ENCODE measurements around the gene ZNF142. TPM values are rescaled to one million over a fixed set of nuclear protein-coding genes. Genes with fewer than 3 reads are reported as not detected.

Gene ZNF142
- total and polyA plus RNA-seq, 2 of the 8 experiments (the other 6 are each of a cell fraction or from before 2014, with no cell fraction given), result 9.4 to 32.5 TPM

GRCh38 chr2:218658671-218659257, 659 bp downstream of the ZNF142 start:
- peaks cover 0 to 7% of the 10 kb centered on the region in 2 experiments; a peak in 1 of 4 replicates for H3K79me2 ChIP-seq (ENCODE audit: control insufficient read depth in 1 of 2, insufficient read depth in 2 of 2, low read length in 2 of 2)
- H3K36me3 ChIP-seq (ENCODE audit: control insufficient read depth in 2 of 4, insufficient read depth in 4 of 4, low read length in 3 of 4), result peaks cover 13 to 45% (median 27%) of the 10 kb centered on the region in 4 experiments
- DNase-seq (ENCODE audit: low read depth in 1 of 2, low spot score in 2 of 2) (peak in 1 of 2 experiments; percentile 72), FAIRE-seq (no peak)
- no peak overlapping the region for H3K18ac ChIP-seq (ENCODE audit: extremely low read depth, low read length)
- peak overlapping the region; percentile 52; the same call in 1 of the 2 replicates for H2BK5ac ChIP-seq (ENCODE audit: low read depth, low read length)
- ChIA-PET CTCF (ENCODE audit: partially characterized antibody) (interaction anchor here (0.5 to 5.3 kb wide), 22 partner anchors 11 to 500 kb away, joined by 3 to 48 read pairs (median 3); partner anchors contain the start of genes RNF25, STK36 and TTLL4), POLR2A (ENCODE audit: partially characterized antibody) (interaction anchor here (0.7 to 6.6 kb wide), 23 partner anchors 8 to 548 kb away, joined by 3 to 95 read pairs (median 5); partner anchors contain the start of genes RNF25, STK36, TTLL4 and USP37)
- no peak overlapping the region for H2BK120ac ChIP-seq (replicated peaks; ENCODE audit: low read depth, low read length)
- H2BK20ac ChIP-seq (ENCODE audit: low read length), result no peak overlapping the region
- peaks cover 0 to 5% (median under 1%) of the 10 kb centered on the region in 4 experiments; a peak in 2 of 7 replicates for H3K4me1 ChIP-seq (replicated peaks in 1 of 4; ENCODE audit: control insufficient read depth in 3 of 4, insufficient read depth in 4 of 4, low read length in 3 of 4)
- H2AFZ ChIP-seq (ENCODE audit: low read length), result peak overlapping the region; percentile 47; the same call in 1 of the 2 replicates
- no peaks in the 10 kb centered on the region for H3K9me3 ChIP-seq (ENCODE audit: insufficient read depth in 2 of 2, low read depth in 1 of 2, low read length in 1 of 2)
- WGBS, 2 experiments (ENCODE audit: extremely low coverage in 1 of 2, insufficient coverage in 1 of 2, insufficient read length in 1 of 2, insufficient replicate concordance in 2 of 2, low coverage in 1 of 2, low lambda C conversion rate in 2 of 2, missing lambda C conversion rate in 1 of 2), result 5% methylated on average over 27 of the region's 27 CpGs; no CpG with 5 or more reads in 1 of the 2 experiments
- peak overlapping the region; percentile 75 to 88 (median 77) for H3K9ac ChIP-seq (replicated peaks in 1 of 4; ENCODE audit: extremely low read depth in 1 of 4, low read depth in 3 of 4, low read length in 3 of 4)
- H3K56ac ChIP-seq (replicated peaks; ENCODE audit: insufficient read length, low read depth, low read length), result peak overlapping the region; percentile 9
- no peaks in the 10 kb centered on the region for H3K27me3 ChIP-seq (replicated peaks in 1 of 4; ENCODE audit: control insufficient read depth in 3 of 4, extremely low read depth in 1 of 4, insufficient read depth in 3 of 4, low read length in 3 of 4)
- 0 out of 2 replicates have a peak overlapping the region, but pooled peaks have one; percentile 75 for H2BK12ac ChIP-seq (ENCODE audit: low read depth, low read length)
- H3K4me3 ChIP-seq (ENCODE audit: extremely low read depth in 1 of 4, insufficient read depth in 2 of 4, low read depth in 3 of 4, low read length in 4 of 4), result peak overlapping the region; percentile 84 to 95 (median 86)
- no peak overlapping the region for H3K4ac ChIP-seq (replicated peaks; ENCODE audit: insufficient read length, low read depth, low read length)
- no peak overlapping the region for H4K91ac ChIP-seq (replicated peaks; ENCODE audit: insufficient read length, low read length)
- H3K23me2 ChIP-seq (ENCODE audit: low read depth, low read length), result peaks cover 10% of the 10 kb centered on the region; the same call in 1 of the 2 replicates
- H3K14ac ChIP-seq (ENCODE audit: insufficient read length), result no peak overlapping the region
- H2AK5ac ChIP-seq (ENCODE audit: low read depth, low read length), result no peak overlapping the region
- H2BK15ac ChIP-seq (ENCODE audit: low read length), result no peak overlapping the region
- 0 out of 2 replicates have a peak, but pooled peaks cover 3% of the 10 kb centered on the region for H3K79me1 ChIP-seq (ENCODE audit: low read depth, low read length)
- H3K27ac ChIP-seq (ENCODE audit: low read depth, low read length), result peak overlapping the region; percentile 48; the same call in 1 of the 2 replicates
- H4K5ac ChIP-seq (ENCODE audit: insufficient read length, low read depth, low read length), result no peak overlapping the region
- no peak overlapping the region for H3K23ac ChIP-seq (ENCODE audit: insufficient read length)
- H4K8ac ChIP-seq (ENCODE audit: extremely low read depth, insufficient read depth, low read length), result peak overlapping the region; percentile 93; the same call in 1 of the 2 replicates
- H3K4me2 ChIP-seq (ENCODE audit: insufficient read depth in 1 of 2, low read depth in 2 of 2, low read length in 2 of 2), result peak overlapping the region; percentile 96 to 99
- peaks cover 0 to 1% of the 10 kb centered on the region in 2 experiments for H4K20me1 ChIP-seq (replicated peaks in 1 of 2; ENCODE audit: control insufficient read depth in 1 of 2, insufficient read depth in 2 of 2, low read length in 2 of 2)
- TF ChIP-seq KDM1A (IDR thresholded peaks at IDR 0.05; ENCODE audit: borderline replicate concordance, low read length), result peak; percentile 79
- peak in 1 of 2 experiments; percentile 38; a peak in 2 of 4 replicates for TF ChIP-seq RAD21 (IDR thresholded peaks at IDR 0.05 in 1 of 2, conservative IDR thresholded peaks at IDR 0.05 in 1 of 2; ENCODE audit: low read depth in 2 of 2, low read length in 2 of 2)
- peak in 1 of 2 experiments; percentile 95; a peak in 2 of 4 replicates for TF ChIP-seq HDAC2 (IDR thresholded peaks at IDR 0.05; ENCODE audit: borderline replicate concordance in 1 of 2, low read depth in 2 of 2, low read length in 2 of 2)
- TF ChIP-seq TAF1 (IDR thresholded peaks at IDR 0.05; ENCODE audit: low read depth, low read length), result no peak
- TF ChIP-seq, protein P1, sequence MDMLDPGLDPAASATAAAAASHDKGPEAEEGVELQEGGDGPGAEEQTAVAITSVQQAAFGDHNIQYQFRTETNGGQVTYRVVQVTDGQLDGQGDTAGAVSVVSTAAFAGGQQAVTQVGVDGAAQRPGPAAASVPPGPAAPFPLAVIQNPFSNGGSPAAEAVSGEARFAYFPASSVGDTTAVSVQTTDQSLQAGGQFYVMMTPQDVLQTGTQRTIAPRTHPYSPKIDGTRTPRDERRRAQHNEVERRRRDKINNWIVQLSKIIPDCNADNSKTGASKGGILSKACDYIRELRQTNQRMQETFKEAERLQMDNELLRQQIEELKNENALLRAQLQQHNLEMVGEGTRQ (IDR thresholded peaks at IDR 0.05; ENCODE audit: low read length), result no peak
- TF ChIP-seq POLR2A (IDR thresholded peaks at IDR 0.05; ENCODE audit: control extremely low read depth in 1 of 2, low read depth in 2 of 2, low read length in 2 of 2), result peak; percentile 14 to 49
- TF ChIP-seq, protein P2, sequence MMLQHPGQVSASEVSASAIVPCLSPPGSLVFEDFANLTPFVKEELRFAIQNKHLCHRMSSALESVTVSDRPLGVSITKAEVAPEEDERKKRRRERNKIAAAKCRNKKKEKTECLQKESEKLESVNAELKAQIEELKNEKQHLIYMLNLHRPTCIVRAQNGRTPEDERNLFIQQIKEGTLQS (IDR thresholded peaks at IDR 0.05; ENCODE audit: insufficient read depth, low read depth, low read length), result no peak
- TF ChIP-seq ZNF274 (IDR thresholded peaks at IDR 0.05; ENCODE audit: borderline replicate concordance, extremely low read depth, low read length), result no peak

Measured in H1 (cell line).